GM12801 (cell line): ENCODE data around the gene SLC25A24.

Experiments used
- TF ChIP-seq, protein P1 (sequence below): IDR thresholded peaks from one replicate; pipeline ENCODE4 v1.5.1; 2011; ENCODE audit warnings: control low read depth; ENCODE audit not compliant: insufficient read length; ENCODE audit errors: extremely low read depth

Gene SLC25A24

DNA sequence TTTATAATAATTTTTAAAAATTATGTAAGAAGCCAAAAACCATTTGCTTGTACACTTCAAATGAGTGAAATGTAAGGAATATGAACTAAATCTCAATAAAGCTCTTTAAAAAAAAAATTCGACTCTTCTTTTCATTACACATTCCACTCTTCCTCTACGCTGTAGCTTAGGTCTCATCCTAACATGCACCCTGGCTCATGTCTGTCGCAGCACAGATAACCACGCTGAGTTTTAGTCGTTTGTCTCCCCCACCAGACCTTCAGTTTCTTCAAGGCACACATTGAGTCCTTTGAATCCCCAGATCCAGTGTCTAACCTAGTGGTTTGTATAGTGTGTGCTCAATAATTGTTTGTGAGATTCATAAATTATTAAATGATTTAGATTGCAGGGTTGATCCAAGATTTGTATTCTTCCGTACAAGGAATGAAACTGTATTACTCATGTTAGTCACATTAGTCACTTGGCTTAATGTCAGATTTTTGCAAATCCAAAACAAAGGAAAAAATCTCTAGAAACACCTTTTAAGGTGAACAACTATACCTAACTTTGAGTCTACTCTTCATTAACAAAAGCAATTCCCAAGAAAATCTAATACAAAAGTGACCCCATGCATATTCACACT is 57.3 kb downstream of the SLC25A24 start:
- TF ChIP-seq, protein P1, sequence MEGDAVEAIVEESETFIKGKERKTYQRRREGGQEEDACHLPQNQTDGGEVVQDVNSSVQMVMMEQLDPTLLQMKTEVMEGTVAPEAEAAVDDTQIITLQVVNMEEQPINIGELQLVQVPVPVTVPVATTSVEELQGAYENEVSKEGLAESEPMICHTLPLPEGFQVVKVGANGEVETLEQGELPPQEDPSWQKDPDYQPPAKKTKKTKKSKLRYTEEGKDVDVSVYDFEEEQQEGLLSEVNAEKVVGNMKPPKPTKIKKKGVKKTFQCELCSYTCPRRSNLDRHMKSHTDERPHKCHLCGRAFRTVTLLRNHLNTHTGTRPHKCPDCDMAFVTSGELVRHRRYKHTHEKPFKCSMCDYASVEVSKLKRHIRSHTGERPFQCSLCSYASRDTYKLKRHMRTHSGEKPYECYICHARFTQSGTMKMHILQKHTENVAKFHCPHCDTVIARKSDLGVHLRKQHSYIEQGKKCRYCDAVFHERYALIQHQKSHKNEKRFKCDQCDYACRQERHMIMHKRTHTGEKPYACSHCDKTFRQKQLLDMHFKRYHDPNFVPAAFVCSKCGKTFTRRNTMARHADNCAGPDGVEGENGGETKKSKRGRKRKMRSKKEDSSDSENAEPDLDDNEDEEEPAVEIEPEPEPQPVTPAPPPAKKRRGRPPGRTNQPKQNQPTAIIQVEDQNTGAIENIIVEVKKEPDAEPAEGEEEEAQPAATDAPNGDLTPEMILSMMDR = no peak

DNA sequence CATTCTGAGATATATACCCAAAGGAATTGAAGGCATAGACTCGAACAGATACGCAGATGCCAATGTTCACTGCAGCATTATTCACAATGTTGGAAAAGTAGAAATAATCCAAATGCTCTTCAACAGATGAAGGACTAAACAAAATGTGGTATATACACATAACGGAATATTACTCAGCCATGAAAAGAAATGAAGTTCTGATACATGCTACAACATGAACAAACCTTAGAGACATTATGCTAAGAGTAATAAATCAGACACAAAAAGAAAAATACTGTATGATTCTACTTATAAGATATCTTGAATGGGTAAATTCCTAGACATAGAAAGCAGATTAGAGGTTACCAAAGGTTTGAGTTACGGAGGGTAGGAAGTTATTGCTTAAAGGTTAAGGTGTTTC is 57.9 kb downstream of the SLC25A24 start:
- TF ChIP-seq, protein P1 = no peak

DNA sequence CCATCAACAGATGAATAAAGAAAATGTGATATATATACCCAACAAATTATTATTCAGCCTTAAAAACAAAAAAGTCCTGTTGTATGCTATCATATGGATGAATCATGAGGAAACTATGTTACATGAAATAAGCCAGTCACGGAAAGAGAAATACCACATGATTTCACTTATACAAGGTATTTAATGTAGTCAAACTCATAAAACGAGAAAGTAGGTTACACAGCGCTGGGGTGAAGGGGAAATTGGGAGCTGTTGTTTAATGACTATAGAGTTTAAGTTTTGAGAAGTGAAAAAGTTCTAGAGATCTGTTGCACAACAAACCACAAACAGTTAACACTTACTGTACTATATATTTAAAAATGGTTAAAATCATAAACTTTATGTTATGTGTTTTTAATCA is 58.5 kb downstream of the SLC25A24 start:
- TF ChIP-seq, protein P1 = no peak

DNA sequence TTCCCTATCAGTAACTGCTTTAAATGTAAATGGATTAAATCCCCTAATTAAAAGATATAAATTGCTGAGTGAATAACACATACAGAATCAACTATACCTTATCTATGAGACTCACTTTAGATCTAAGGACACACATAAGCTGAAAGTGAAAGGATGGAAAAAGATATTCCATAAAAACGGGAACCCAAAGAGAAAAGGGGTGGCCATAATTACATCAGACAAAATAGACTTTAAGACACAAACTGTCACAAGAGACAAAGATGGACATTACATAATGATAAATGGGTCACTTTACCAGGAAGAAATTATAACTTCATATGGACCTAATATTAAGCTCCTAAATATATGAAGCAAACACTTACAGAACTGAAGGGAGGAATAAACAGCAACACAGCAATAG is 59.2 kb downstream of the SLC25A24 start:
- TF ChIP-seq, protein P1 = no peak

DNA sequence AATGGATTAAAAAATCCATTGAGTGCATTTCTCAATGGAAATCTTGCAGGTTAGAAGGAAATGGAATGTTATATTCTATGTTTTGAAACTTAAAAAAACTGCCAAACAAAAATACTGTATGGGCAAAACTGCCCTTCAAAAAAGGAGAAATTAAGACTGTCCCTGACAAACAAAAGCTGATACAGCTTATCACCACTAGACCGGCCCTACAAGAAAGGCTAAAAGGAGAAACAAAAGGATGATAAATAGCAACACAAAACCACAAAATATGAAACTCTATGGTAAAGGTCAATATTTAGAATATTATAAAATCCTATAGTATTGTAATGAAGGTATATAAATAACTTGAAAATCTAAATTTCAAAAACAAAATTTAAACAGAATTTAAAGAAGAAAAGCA is 60.0 kb downstream of the SLC25A24 start:
- TF ChIP-seq, protein P1 = no peak

DNA sequence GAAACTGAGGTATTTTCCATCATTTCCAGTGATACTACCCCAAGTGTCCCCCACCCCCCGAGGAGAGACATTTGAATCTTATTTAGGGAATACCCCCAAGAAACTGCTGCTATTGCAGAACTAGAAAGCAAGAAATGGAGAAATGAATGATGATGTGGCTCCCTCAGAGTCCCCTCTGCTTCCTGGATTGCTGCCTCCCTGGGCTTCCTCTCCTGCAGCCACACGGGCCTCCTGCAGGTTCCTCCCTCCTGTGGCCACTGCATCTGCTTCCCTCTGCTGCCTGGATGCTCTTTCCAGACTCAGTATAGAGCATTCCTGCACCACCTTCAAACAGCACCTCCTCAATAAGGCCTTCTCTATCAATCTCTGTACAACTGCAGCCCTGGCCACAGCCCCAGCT is 69.3 kb downstream of the SLC25A24 start:
- TF ChIP-seq, protein P1 = no peak

DNA sequence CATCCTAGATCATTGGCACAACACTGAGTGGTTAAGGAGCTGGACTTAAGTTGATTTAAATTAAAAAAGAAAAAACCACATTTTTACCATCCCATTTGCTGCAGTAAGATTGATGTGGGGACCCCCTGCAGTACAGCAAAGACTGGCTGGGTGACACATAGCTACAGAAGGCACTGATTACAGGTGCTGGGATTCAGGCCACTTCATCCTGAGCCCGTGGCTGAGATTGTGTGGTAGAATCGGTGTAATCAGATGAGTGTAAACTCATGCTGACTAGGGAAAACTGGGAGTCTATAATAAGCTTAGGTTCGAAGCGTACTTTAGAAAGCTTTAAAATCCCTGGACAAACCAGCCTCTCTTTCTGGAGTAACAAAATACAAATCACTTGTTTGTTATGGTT is 70.1 kb downstream of the SLC25A24 start:
- TF ChIP-seq, protein P1 = no peak
